ENCODE results near the gene KMT2E. TPM values are rescaled to one million over a fixed set of nuclear protein-coding genes. Genes with fewer than 3 reads are reported as not detected.

KMT2E gene
- total RNA-seq, 1 donor from 2014 or later: 107 TPM

- TF ChIP-seq CTCF (IDR thresholded peaks at IDR 0.05; ENCODE audit: unreplicated experiment): no peak
- no peak for DNase-seq (ENCODE audit: low spot score, unreplicated experiment)
- Mint-ChIP-seq H3K9me3 (ENCODE audit: low read depth) (no peaks in the 10 kb centered on the region), H3K27ac (peak overlapping the region; percentile 95), H3K27me3 (no peaks in the 10 kb centered on the region), H3K4me1 (ENCODE audit: low read depth) (peaks cover 58% of the 10 kb centered on the region), H3K36me3 (ENCODE audit: insufficient read depth) (peaks cover 12% of the 10 kb centered on the region), H3K4me3 (ENCODE audit: low read depth) (peak overlapping the region; percentile 49)
These were observed 7.5 kb upstream of the KMT2E start for GRCh38 chr7:105006367-105007136.

- Mint-ChIP-seq H3K4me3 (ENCODE audit: low read depth) (peak overlapping the region; percentile 41), H3K27me3 (no peaks in the 10 kb centered on the region), H3K4me1 (ENCODE audit: low read depth) (peaks cover 54% of the 10 kb centered on the region), H3K27ac (peak overlapping the region; percentile 95), H3K36me3 (ENCODE audit: insufficient read depth) (peaks cover 12% of the 10 kb centered on the region), H3K9me3 (ENCODE audit: low read depth) (no peaks in the 10 kb centered on the region)
- no peak for DNase-seq (ENCODE audit: low spot score, unreplicated experiment)
- TF ChIP-seq CTCF (IDR thresholded peaks at IDR 0.05; ENCODE audit: unreplicated experiment): no peak
These were observed 6.7 kb upstream of the KMT2E start for GRCh38 chr7:105007298-105007697.

- H3K27ac Mint-ChIP-seq: peak overlapping the region; percentile 100
- no peaks in the 10 kb centered on the region for H3K27me3 Mint-ChIP-seq
- H3K36me3 Mint-ChIP-seq (ENCODE audit: insufficient read depth): peaks cover 12% of the 10 kb centered on the region
- TF ChIP-seq CTCF (IDR thresholded peaks at IDR 0.05; ENCODE audit: unreplicated experiment): no peak
- H3K4me3 Mint-ChIP-seq (ENCODE audit: low read depth): peak overlapping the region; percentile 100
- H3K4me1 Mint-ChIP-seq (ENCODE audit: low read depth): peaks cover 36% of the 10 kb centered on the region
- no peaks in the 10 kb centered on the region for H3K9me3 Mint-ChIP-seq (ENCODE audit: low read depth)
- DNase-seq (ENCODE audit: low spot score, unreplicated experiment): no peak
These were observed 4.1 kb upstream of the KMT2E start for GRCh38 chr7:105009667-105010503.

- Mint-ChIP-seq H3K9me3 (ENCODE audit: low read depth) (no peaks in the 10 kb centered on the region), H3K36me3 (ENCODE audit: insufficient read depth) (peaks cover 8% of the 10 kb centered on the region), H3K4me3 (ENCODE audit: low read depth) (peak overlapping the region; percentile 100), H3K27ac (peak overlapping the region; percentile 100), H3K27me3 (no peaks in the 10 kb centered on the region), H3K4me1 (ENCODE audit: low read depth) (peaks cover 32% of the 10 kb centered on the region)
- no peak for DNase-seq (ENCODE audit: low spot score, unreplicated experiment)
- no peak for TF ChIP-seq CTCF (IDR thresholded peaks at IDR 0.05; ENCODE audit: unreplicated experiment)
These were observed 3.4 kb upstream of the KMT2E start for GRCh38 chr7:105010504-105011130.
